ENCODE data around the gene KLHL25. TPM values are rescaled to one million over a fixed set of nuclear protein-coding genes. Genes with fewer than 3 reads are reported as not detected.

KLHL25 gene
- total RNA-seq, 1 donor from 2014 or later: 11.0 TPM

DNA sequence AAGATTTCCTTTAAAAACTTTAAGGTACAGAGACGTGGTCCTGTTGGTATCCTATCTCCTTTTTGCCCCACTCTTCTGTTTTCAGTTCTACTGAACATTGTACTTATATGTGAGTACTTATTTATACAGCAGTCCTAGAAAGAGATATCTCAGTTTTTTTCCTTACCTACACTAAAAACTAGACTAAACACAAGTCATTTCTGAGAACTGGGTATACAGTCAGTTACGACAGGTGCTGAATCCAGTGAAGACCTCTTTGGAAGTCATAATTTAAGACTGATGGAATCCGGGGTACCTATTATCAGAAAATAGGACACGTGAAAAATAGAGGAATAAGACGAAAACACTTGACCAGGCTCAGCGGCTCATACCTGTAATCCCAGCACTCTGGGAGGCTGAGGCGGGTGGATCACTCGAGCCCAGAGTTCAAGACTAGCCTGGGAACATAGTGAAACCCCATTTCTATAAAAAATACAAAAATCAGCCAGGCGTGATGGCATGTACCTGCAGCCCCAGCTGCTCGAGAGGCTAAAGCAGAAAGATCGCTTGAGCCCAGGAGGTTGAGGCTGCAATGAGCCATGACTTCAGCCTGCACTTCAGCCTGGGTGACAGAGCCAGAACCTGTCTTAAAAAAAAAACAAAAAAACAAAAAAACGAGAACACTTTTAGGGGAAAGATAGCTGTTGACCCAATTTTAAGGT is 76.3 kb downstream of the KLHL25 start:
- Mint-ChIP-seq H3K9me3 (no peaks in the 10 kb centered on the region), H3K4me3 (no peak overlapping the region), H3K36me3 (ENCODE audit: low read depth) (peaks cover 71% of the 10 kb centered on the region), H3K27ac (no peak overlapping the region), H3K27me3 (ENCODE audit: insufficient read depth) (no peaks in the 10 kb centered on the region), H3K4me1 (ENCODE audit: low read depth) (peaks cover 40% of the 10 kb centered on the region)
- intact Hi-C loops (cut with micrococcal nuclease): no loop called here
- no peak for DNase-seq (ENCODE audit: low spot score)

DNA sequence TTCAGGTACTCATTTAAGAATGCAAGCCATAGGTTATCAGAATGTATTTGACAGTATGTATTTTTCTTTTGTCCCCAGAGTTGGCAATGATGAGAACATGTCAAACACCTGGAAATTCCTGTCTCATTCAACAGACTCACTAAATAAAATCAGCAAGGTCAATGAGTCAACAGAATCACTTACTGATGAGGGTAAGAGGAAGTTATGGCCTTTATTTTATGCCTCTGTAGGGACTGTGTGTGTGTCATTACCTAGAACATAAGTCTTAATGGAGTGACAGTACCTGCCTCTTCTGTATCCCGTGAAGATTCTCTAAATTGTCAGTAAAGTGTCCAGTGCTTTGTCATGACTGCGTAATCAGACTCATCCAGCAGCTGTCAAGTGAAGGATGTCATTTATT is 77.5 kb downstream of the KLHL25 start:
- no peak for DNase-seq (ENCODE audit: low spot score)
- Mint-ChIP-seq H3K4me3 (no peak overlapping the region), H3K9me3 (no peaks in the 10 kb centered on the region), H3K4me1 (ENCODE audit: low read depth) (peaks cover 41% of the 10 kb centered on the region), H3K36me3 (ENCODE audit: low read depth) (peaks cover 66% of the 10 kb centered on the region), H3K27me3 (ENCODE audit: insufficient read depth) (no peaks in the 10 kb centered on the region), H3K27ac (no peak overlapping the region)
- intact Hi-C loops (cut with micrococcal nuclease): no loop called here

DNA sequence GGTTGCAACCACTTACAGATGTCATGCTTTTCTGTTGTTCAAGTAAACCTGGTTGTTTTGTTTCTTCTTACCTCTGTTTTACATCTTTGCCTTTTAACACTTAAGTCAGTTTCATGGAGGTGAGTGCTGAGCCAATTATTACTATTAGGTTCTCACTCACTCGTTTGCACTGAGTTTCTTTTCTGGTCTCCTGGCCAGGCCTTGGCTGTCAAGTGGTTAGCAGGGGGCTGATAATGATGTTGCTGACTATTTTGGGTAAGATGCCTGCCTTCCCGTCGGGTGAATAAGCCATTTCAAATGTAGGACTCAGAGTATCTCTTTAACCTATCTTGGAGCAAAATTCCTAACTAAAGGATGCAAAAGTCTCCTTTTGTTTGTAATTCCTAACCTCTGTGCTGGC is 78.5 kb downstream of the KLHL25 start:
- H3K27me3 Mint-ChIP-seq (ENCODE audit: insufficient read depth): no peaks in the 10 kb centered on the region
- intact Hi-C loops (cut with micrococcal nuclease): no loop called here
- peaks cover 44% of the 10 kb centered on the region for H3K4me1 Mint-ChIP-seq (ENCODE audit: low read depth)
- no peaks in the 10 kb centered on the region for H3K9me3 Mint-ChIP-seq
- peaks cover 67% of the 10 kb centered on the region for H3K36me3 Mint-ChIP-seq (ENCODE audit: low read depth)
- no peak overlapping the region for H3K4me3 Mint-ChIP-seq
- H3K27ac Mint-ChIP-seq: no peak overlapping the region
- no peak for DNase-seq (ENCODE audit: low spot score)

DNA sequence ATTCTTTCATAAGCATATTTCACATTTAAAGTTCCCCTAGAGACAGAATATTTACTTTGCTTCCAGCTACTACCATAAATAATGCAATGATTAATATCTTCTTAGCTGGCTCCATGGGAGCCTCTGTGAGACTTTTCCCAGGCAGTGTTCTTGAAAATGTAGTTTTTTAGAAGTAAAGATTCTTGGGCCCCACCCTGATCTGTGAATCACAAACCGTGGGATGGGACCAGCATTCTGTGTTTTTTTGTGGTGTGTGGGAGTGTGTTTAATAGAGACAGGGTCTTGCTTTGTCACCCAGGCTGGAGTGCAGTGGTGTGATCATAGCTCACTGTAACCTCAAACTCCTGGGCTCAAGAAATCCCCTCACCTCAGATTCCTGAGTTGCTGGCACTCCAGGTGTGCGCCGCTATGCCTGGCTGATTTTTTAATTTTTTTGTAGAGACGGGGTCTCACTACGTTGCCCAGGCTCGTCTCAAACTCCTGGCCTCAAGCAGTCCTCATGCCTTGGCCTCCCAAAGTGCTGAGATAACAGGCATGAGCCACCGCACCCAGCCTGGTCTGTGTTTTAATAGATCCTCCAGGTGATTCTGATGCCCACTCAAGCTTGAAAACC is 83.0 kb downstream of the KLHL25 start:
- peak overlapping the region; percentile 71 for H3K27ac Mint-ChIP-seq
- H3K9me3 Mint-ChIP-seq: no peaks in the 10 kb centered on the region
- H3K36me3 Mint-ChIP-seq (ENCODE audit: low read depth): peaks cover 48% of the 10 kb centered on the region
- DNase-seq (ENCODE audit: low spot score): no peak
- no peaks in the 10 kb centered on the region for H3K27me3 Mint-ChIP-seq (ENCODE audit: insufficient read depth)
- H3K4me3 Mint-ChIP-seq: no peak overlapping the region
- intact Hi-C loops (cut with micrococcal nuclease): no loop called here
- H3K4me1 Mint-ChIP-seq (ENCODE audit: low read depth): peaks cover 62% of the 10 kb centered on the region

DNA sequence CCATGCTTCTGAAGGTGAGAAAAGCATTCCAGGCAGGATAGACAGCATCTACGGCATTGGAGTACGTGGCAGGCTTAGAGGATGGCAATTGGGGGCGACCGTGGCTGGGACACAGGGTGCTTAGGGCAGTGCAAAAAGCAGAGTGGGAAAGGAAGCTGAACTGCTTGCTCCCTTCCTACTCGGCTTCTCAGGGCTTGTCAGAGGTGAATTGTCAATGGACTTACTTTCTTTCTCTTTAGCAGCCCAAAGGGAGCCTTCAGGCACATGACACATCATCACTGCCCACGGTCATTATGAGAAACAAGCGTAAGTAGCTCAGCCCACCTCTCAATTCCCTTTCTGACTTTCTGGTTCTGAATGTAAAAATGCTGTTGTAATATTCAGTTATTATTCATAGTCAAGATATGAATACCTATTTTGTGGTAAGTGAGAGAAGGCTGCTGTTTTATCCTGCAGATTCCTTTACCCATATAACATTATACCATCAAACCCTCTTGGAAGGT is 84.3 kb downstream of the KLHL25 start:
- no peak for DNase-seq (ENCODE audit: low spot score)
- intact Hi-C loops (cut with micrococcal nuclease): loop anchor here (1.0 kb wide), 1 partner anchor 167 kb away; no protein-coding TSS in a partner anchor

More for the DNA sequence above, 84.3 kb downstream of the KLHL25 start:
- H3K27me3 Mint-ChIP-seq (ENCODE audit: insufficient read depth): no peaks in the 10 kb centered on the region
- peak overlapping the region; percentile 80 for H3K27ac Mint-ChIP-seq
- H3K4me3 Mint-ChIP-seq: peak overlapping the region; percentile 50
- no peaks in the 10 kb centered on the region for H3K9me3 Mint-ChIP-seq
- H3K36me3 Mint-ChIP-seq (ENCODE audit: low read depth): peaks cover 45% of the 10 kb centered on the region
- H3K4me1 Mint-ChIP-seq (ENCODE audit: low read depth): peaks cover 69% of the 10 kb centered on the region
